Progenitor cell of endocrine pancreas (in vitro differentiated cells): ENCODE measurements around the gene LASP1. TPM values are rescaled to one million over a fixed set of nuclear protein-coding genes. Genes with fewer than 3 reads are reported as not detected.
"Not testable (repeated sequence)": the region's sequence is repeated elsewhere in the genome, so short reads cannot be mapped to it uniquely, and the experiment has no call there.

Experiments used
- DNase-seq: peaks from one replicate; pipeline ENCODE4 v3.0.0; 2021; ENCODE audit warnings: low spot score; ENCODE audit not compliant: unreplicated experiment
- H3K27ac Mint-ChIP-seq: 2 replicates; pipeline ENCODE4 v1.8.0; 2021; ENCODE audit warnings: mild to moderate bottlenecking, moderate library complexity, mixed read lengths
- H3K27me3 Mint-ChIP-seq: 2 replicates; pipeline ENCODE4 v1.8.0; 2021; ENCODE audit warnings: mixed read lengths
- H3K36me3 Mint-ChIP-seq: 2 replicates; pipeline ENCODE4 v1.8.0; 2022; ENCODE audit warnings: mixed read lengths; ENCODE audit not compliant: insufficient read depth
- H3K4me1 Mint-ChIP-seq: 2 replicates; pipeline ENCODE4 v1.8.0; 2021; ENCODE audit warnings: low read depth, mixed read lengths
- H3K4me3 Mint-ChIP-seq: 2 replicates; pipeline ENCODE4 v1.8.0; 2021; ENCODE audit warnings: low read depth, mild to moderate bottlenecking, moderate library complexity, mixed read lengths
- H3K9me3 Mint-ChIP-seq: 2 replicates; pipeline ENCODE4 v1.8.0; 2021; ENCODE audit warnings: low read depth, mixed read lengths
- CTCF ChIP-seq: fragments of 200-600 bp; sonication (generic); IDR thresholded peaks from one replicate; pipeline ENCODE4 v1.5.0; 2021; ENCODE audit warnings: antibody characterized with exemption, mild to moderate bottlenecking; ENCODE audit not compliant: unreplicated experiment
- total RNA-seq: library from RNA; stranded (reverse); gene quantifications from 2 replicates; pipeline ENCODE4 v1.2.1, GENCODE V29; 2021

Gene LASP1
- total RNA-seq, 1 donor from 2014 or later, result 135 TPM

GRCh38 chr17:38853292-38854219 is 16.3 kb upstream of the LASP1 start, which contains the start of gene RPL23:
Gene RPL23, minus strand, starts transcription at chr17:38853721. Its CDS starts 11 bp downstream, at chr17:38853710.
- H3K9me3 Mint-ChIP-seq, result no peaks in the 10 kb centered on the region
- peak within 1 kb of the TSS; percentile 100 for H3K27ac Mint-ChIP-seq
- peak; percentile 78 for DNase-seq
- peak within 1 kb of the TSS; percentile 97 for H3K4me3 Mint-ChIP-seq
- H3K27me3 Mint-ChIP-seq, result no peaks in the 10 kb centered on the region
- peaks cover 25% of the 10 kb centered on the region for H3K4me1 Mint-ChIP-seq
- peaks cover 37% of the 10 kb centered on the region for H3K36me3 Mint-ChIP-seq
- TF ChIP-seq CTCF, result no peak

GRCh38 chr17:38855101-38855714 is 14.7 kb upstream of the LASP1 start:
- H3K27ac Mint-ChIP-seq, DNase-seq, H3K27me3 Mint-ChIP-seq, H3K9me3 Mint-ChIP-seq: not testable (repeated sequence)
- Mint-ChIP-seq H3K4me3 (peak overlapping the region; percentile 3), H3K36me3 (peaks cover 25% of the 10 kb centered on the region), H3K4me1 (peaks cover 25% of the 10 kb centered on the region)

- peaks cover 8% of the 10 kb centered on the region for H3K36me3 Mint-ChIP-seq
- H3K27me3 Mint-ChIP-seq, result no peaks in the 10 kb centered on the region
- H3K27ac Mint-ChIP-seq, result peak overlapping the region; percentile 23
- no peaks in the 10 kb centered on the region for H3K9me3 Mint-ChIP-seq
- TF ChIP-seq CTCF, result no peak
- DNase-seq, result no peak
- peaks cover 7% of the 10 kb centered on the region for H3K4me1 Mint-ChIP-seq
- H3K4me3 Mint-ChIP-seq, result no peak overlapping the region
Measured at GRCh38 chr17:38857271-38857670, 12.6 kb upstream of the LASP1 start.

- Mint-ChIP-seq H3K4me3 (no peak overlapping the region), H3K27ac (peak overlapping the region; percentile 77), H3K9me3 (no peaks in the 10 kb centered on the region), H3K27me3 (peaks cover 2% of the 10 kb centered on the region), H3K4me1 (no peaks in the 10 kb centered on the region), H3K36me3 (no peaks in the 10 kb centered on the region)
- no peak for TF ChIP-seq CTCF
- no peak for DNase-seq
Measured at GRCh38 chr17:38861399-38861843, 8.4 kb upstream of the LASP1 start.

GRCh38 chr17:38864636-38865398 is 5.0 kb upstream of the LASP1 start:
- Mint-ChIP-seq H3K36me3 (no peaks in the 10 kb centered on the region), H3K9me3 (no peaks in the 10 kb centered on the region), H3K4me3 (no peak overlapping the region), H3K4me1 (peaks cover 3% of the 10 kb centered on the region), H3K27me3 (peaks cover 2% of the 10 kb centered on the region), H3K27ac (no peak overlapping the region)
- DNase-seq, result no peak
- TF ChIP-seq CTCF, result peak; percentile 28
